ENCODE data around the gene GSN.

GSN gene

GRCh38 chr9:121368745-121369144 lies 100.8 kb downstream of the GSN start:
- Histone ChIP-seq H3K4me2 (peak overlapping the region; percentile 95), H3K4me3 (IDR thresholded peaks at IDR 0.05; ENCODE audit: insufficient read depth, low read depth, low read length) (no peak overlapping the region), H3K9ac (no peak overlapping the region; the same call in 1 of the 2 replicates), H3K27me3 (ENCODE audit: insufficient read depth, low read depth) (no peaks in the 10 kb centered on the region), H3K79me2 (ENCODE audit: insufficient read depth, low read depth) (no peaks in the 10 kb centered on the region), H2AFZ (ENCODE audit: low read depth) (no peak overlapping the region), H3K36me3 (ENCODE audit: insufficient read depth) (no peaks in the 10 kb centered on the region), H3K4me1 (ENCODE audit: low read depth, poor library complexity, severe bottlenecking) (peaks cover 33% of the 10 kb centered on the region), H4K20me1 (ENCODE audit: insufficient read depth) (no peaks in the 10 kb centered on the region), H3K27ac (no peak overlapping the region)
- TF ChIP-seq CTCF (conservative IDR thresholded peaks at IDR 0.05; ENCODE audit: low read depth, low read length): no peak

- Histone ChIP-seq H3K79me2 (ENCODE audit: insufficient read depth, low read depth) (no peaks in the 10 kb centered on the region), H3K4me3 (IDR thresholded peaks at IDR 0.05; ENCODE audit: insufficient read depth, low read depth, low read length) (no peak within 1 kb of the TSS), H3K27ac (peak within 1 kb of the TSS; percentile 65), H3K27me3 (ENCODE audit: insufficient read depth, low read depth) (no peaks in the 10 kb centered on the region), H3K4me2 (peak within 1 kb of the TSS; percentile 95), H2AFZ (ENCODE audit: low read depth) (peak within 1 kb of the TSS; percentile 98), H3K36me3 (ENCODE audit: insufficient read depth) (no peaks in the 10 kb centered on the region), H3K9ac (peak within 1 kb of the TSS; percentile 69), H3K4me1 (ENCODE audit: low read depth, poor library complexity, severe bottlenecking) (peaks cover 34% of the 10 kb centered on the region), H4K20me1 (ENCODE audit: insufficient read depth) (no peaks in the 10 kb centered on the region)
- no peak for TF ChIP-seq CTCF (conservative IDR thresholded peaks at IDR 0.05; ENCODE audit: low read depth, low read length)
Measured at GRCh38 chr9:121369595-121370265, 101.8 kb downstream of the GSN start, which contains the start of gene STOM. Gene STOM (minus strand): TSS chr9:121370250. CDS start chr9:121370187, 63 bp downstream.

GRCh38 chr9:121371495-121372061 lies 103.6 kb downstream of the GSN start:
- no peaks in the 10 kb centered on the region for H3K79me2 ChIP-seq (ENCODE audit: insufficient read depth, low read depth)
- TF ChIP-seq CTCF (conservative IDR thresholded peaks at IDR 0.05; ENCODE audit: low read depth, low read length): no peak
- no peak overlapping the region for H3K27ac ChIP-seq
- H2AFZ ChIP-seq (ENCODE audit: low read depth): no peak overlapping the region
- no peaks in the 10 kb centered on the region for H3K27me3 ChIP-seq (ENCODE audit: insufficient read depth, low read depth)
- H3K9ac ChIP-seq: no peak overlapping the region
- no peaks in the 10 kb centered on the region for H3K36me3 ChIP-seq (ENCODE audit: insufficient read depth)
- no peak overlapping the region for H3K4me2 ChIP-seq
- H4K20me1 ChIP-seq (ENCODE audit: insufficient read depth): no peaks in the 10 kb centered on the region
- H3K4me1 ChIP-seq (ENCODE audit: low read depth, poor library complexity, severe bottlenecking): peaks cover 34% of the 10 kb centered on the region
- no peak overlapping the region for H3K4me3 ChIP-seq (IDR thresholded peaks at IDR 0.05; ENCODE audit: insufficient read depth, low read depth, low read length)

- no peak overlapping the region for H3K9ac ChIP-seq
Measured at GRCh38 chr9:121372239-121373010, 104.5 kb downstream of the GSN start.

More at GRCh38 chr9:121372239-121373010, 104.5 kb downstream of the GSN start:
- Histone ChIP-seq H3K79me2 (ENCODE audit: insufficient read depth, low read depth) (no peaks in the 10 kb centered on the region), H3K4me3 (IDR thresholded peaks at IDR 0.05; ENCODE audit: insufficient read depth, low read depth, low read length) (no peak overlapping the region), H4K20me1 (ENCODE audit: insufficient read depth) (no peaks in the 10 kb centered on the region), H3K4me2 (no peak overlapping the region), H3K27me3 (ENCODE audit: insufficient read depth, low read depth) (no peaks in the 10 kb centered on the region), H3K27ac (no peak overlapping the region), H3K4me1 (ENCODE audit: low read depth, poor library complexity, severe bottlenecking) (peaks cover 29% of the 10 kb centered on the region), H2AFZ (ENCODE audit: low read depth) (no peak overlapping the region), H3K36me3 (ENCODE audit: insufficient read depth) (no peaks in the 10 kb centered on the region)
- TF ChIP-seq CTCF (conservative IDR thresholded peaks at IDR 0.05; ENCODE audit: low read depth, low read length): no peak

Data from KMS-11 (cell line).